Neural cell (in vitro differentiated cells): Measurements from ENCODE around the gene ESPNL. TPM values are rescaled to one million over a fixed set of nuclear protein-coding genes. Genes with fewer than 3 reads are reported as not detected.

Experiments used
- H2AFZ ChIP-seq: fragments of 200-600, 300-800 bp; sonication (generic), shearing (Covaris generic); 2 replicates; pipeline ENCODE4 v1.6.0; 2014; ENCODE audit warnings: low read depth, mild to moderate bottlenecking, antibody characterized with exemption, low read length, moderate library complexity
- H3F3A ChIP-seq: fragments of 200-600 bp; shearing (Covaris generic); 2 replicates; pipeline ENCODE4 v1.6.1; 2016; ENCODE audit warnings: mild to moderate bottlenecking, moderate library complexity, mixed read lengths, antibody characterized with exemption, low read length; ENCODE audit not compliant: insufficient read depth, poor library complexity, severe bottlenecking
- H3K27ac ChIP-seq: fragments of 200-600, 300-800 bp; sonication (generic), shearing (Covaris generic); 2 replicates; pipeline ENCODE4 v1.5.1; 2014; ENCODE audit warnings: mild to moderate bottlenecking, low read length, moderate library complexity
- H3K27me3 ChIP-seq: fragments of 300-800, 200-600 bp; sonication (generic), shearing (Covaris generic); 2 replicates; pipeline ENCODE4 v1.6.0; 2014; ENCODE audit warnings: mild to moderate bottlenecking, low read depth, low read length, moderate library complexity; ENCODE audit not compliant: insufficient read depth
- H3K36me3 ChIP-seq: fragments of 300-800, 200-600 bp; sonication (generic), shearing (Covaris generic); 2 replicates; pipeline ENCODE4 v1.5.1; 2014; ENCODE audit warnings: mild to moderate bottlenecking, antibody characterized with exemption, low read length, moderate library complexity; ENCODE audit not compliant: insufficient read depth
- H3K4me2 ChIP-seq: fragments of 300-800, 200-600 bp; sonication (generic), shearing (Covaris generic); 2 replicates; pipeline ENCODE4 v1.6.0; 2014; ENCODE audit warnings: mild to moderate bottlenecking, low read length
- H3K4me3 ChIP-seq: fragments of 300-800, 200-600 bp; sonication (generic), shearing (Covaris generic); 2 replicates; pipeline ENCODE4 v1.5.1; 2014; ENCODE audit warnings: mild to moderate bottlenecking, low read length, moderate library complexity
- H3K79me2 ChIP-seq: fragments of 200-600 bp; shearing (Covaris generic); replicated peaks from 2 replicates; pipeline ENCODE4 v1.6.0; 2014; ENCODE audit warnings: mild to moderate bottlenecking, low read length, moderate library complexity; ENCODE audit not compliant: insufficient read depth
- H3K9ac ChIP-seq: fragments of 300-800, 200-600 bp; sonication (generic), shearing (Covaris generic); 2 replicates; pipeline ENCODE4 v1.6.1; 2016; ENCODE audit warnings: mild to moderate bottlenecking, low read length, mixed read lengths
- H3K9me2 ChIP-seq: fragments of 200-600 bp; shearing (Covaris generic); 2 replicates; pipeline ENCODE4 v1.6.1; 2016; ENCODE audit warnings: mild to moderate bottlenecking, low read length, mixed read lengths; ENCODE audit not compliant: insufficient read depth
- H3K9me3 ChIP-seq: fragments of 200-600, 300-800 bp; sonication (generic), shearing (Covaris generic); 2 replicates; pipeline ENCODE4 v1.6.1; 2016; ENCODE audit warnings: mild to moderate bottlenecking, mixed run types, low read length, moderate library complexity, mixed read lengths
- H4K20me1 ChIP-seq: fragments of 200-600 bp; shearing (Covaris generic); 2 replicates; pipeline ENCODE4 v1.6.1; 2016; ENCODE audit warnings: mild to moderate bottlenecking, mixed run types; ENCODE audit not compliant: insufficient read depth
- CTCF ChIP-seq: fragments of 450-650 bp; IDR thresholded peaks from 2 replicates; pipeline ENCODE4 v1.5.1; 2014; ENCODE audit warnings: antibody characterized with exemption, mild to moderate bottlenecking, moderate library complexity; ENCODE audit not compliant: poor library complexity, severe bottlenecking
- EP300 ChIP-seq: fragments of 450-650 bp; conservative IDR thresholded peaks from 2 replicates; pipeline ENCODE4 v1.6.1; 2014; ENCODE audit warnings: antibody characterized with exemption, mild to moderate bottlenecking, moderate library complexity; ENCODE audit not compliant: poor library complexity, severe bottlenecking
- EZH2 ChIP-seq: fragments of 200-600, 300-800 bp; shearing (Covaris generic), sonication (generic); IDR thresholded peaks from 2 replicates; pipeline ENCODE4 v1.6.1; 2014; ENCODE audit warnings: antibody characterized with exemption, low read length, borderline replicate concordance, mild to moderate bottlenecking; ENCODE audit not compliant: insufficient read depth, poor library complexity, severe bottlenecking
- MXI1 ChIP-seq: fragments of 450-650 bp; conservative IDR thresholded peaks from 2 replicates; pipeline ENCODE4 v1.6.1; 2014; ENCODE audit warnings: antibody characterized with exemption, mild to moderate bottlenecking; ENCODE audit not compliant: poor library complexity, severe bottlenecking
- POLR2AphosphoS5 ChIP-seq: IDR thresholded peaks from 2 replicates; pipeline ENCODE4 v1.6.1; 2012
- RAD21 ChIP-seq: fragments of 450-650 bp; conservative IDR thresholded peaks from 2 replicates; pipeline ENCODE4 v1.6.1; 2014; ENCODE audit warnings: antibody characterized with exemption, mild to moderate bottlenecking, moderate library complexity
- REST ChIP-seq: IDR thresholded peaks from 2 replicates; pipeline ENCODE4 v1.6.1; 2012; ENCODE audit warnings: borderline replicate concordance
- SMC3 ChIP-seq: fragments of 450-650 bp; conservative IDR thresholded peaks from 2 replicates; pipeline ENCODE4 v1.6.1; 2014; ENCODE audit warnings: antibody characterized with exemption, mild to moderate bottlenecking, moderate library complexity; ENCODE audit not compliant: poor library complexity
- TAF1 ChIP-seq: IDR thresholded peaks from 2 replicates; pipeline ENCODE4 v1.6.1; 2012; ENCODE audit warnings: low read depth
- polyA plus RNA-seq: library from polyadenylated mRNA; depleted of rRNA; stranded (reverse); fragments of >200 nt; gene quantifications from 2 replicates; pipeline ENCODE4 v1.2.3, GENCODE V29; 2014

The ESPNL gene
- polyA plus RNA-seq, 1 donor from 2014 or later, result 0.69 TPM

GRCh38 chr2:238145046-238145445 lies 44.9 kb downstream of the ESPNL start:
- Histone ChIP-seq H3K9ac (no peak overlapping the region), H3K27me3 (no peaks in the 10 kb centered on the region), H3K79me2 (no peaks in the 10 kb centered on the region), H3K27ac (no peak overlapping the region), H3K4me3 (no peak overlapping the region), H3K36me3 (no peaks in the 10 kb centered on the region), H3K4me2 (no peak overlapping the region), H3F3A (no peaks in the 10 kb centered on the region), H3K9me2 (no peaks in the 10 kb centered on the region), H4K20me1 (no peaks in the 10 kb centered on the region), H2AFZ (no peak overlapping the region), H3K9me3 (no peaks in the 10 kb centered on the region)
- TF ChIP-seq MXI1, result no peak
- TF ChIP-seq CTCF, result no peak
- no peak for TF ChIP-seq REST
- TF ChIP-seq POLR2AphosphoS5, result no peak
- TF ChIP-seq RAD21, result no peak
- TF ChIP-seq EP300, result no peak
- no peak for TF ChIP-seq SMC3
- no peak for TF ChIP-seq TAF1
- no peak for TF ChIP-seq EZH2

GRCh38 chr2:238145851-238146250 lies 45.7 kb downstream of the ESPNL start:
- Histone ChIP-seq H3K4me2 (no peak overlapping the region), H3K9me3 (no peaks in the 10 kb centered on the region), H3K36me3 (no peaks in the 10 kb centered on the region), H3K9ac (no peak overlapping the region), H3F3A (no peaks in the 10 kb centered on the region), H3K79me2 (no peaks in the 10 kb centered on the region), H3K9me2 (no peaks in the 10 kb centered on the region), H3K4me3 (no peak overlapping the region), H3K27ac (no peak overlapping the region), H4K20me1 (no peaks in the 10 kb centered on the region), H2AFZ (no peak overlapping the region), H3K27me3 (no peaks in the 10 kb centered on the region)
- TF ChIP-seq TAF1 (no peak), EZH2 (no peak), CTCF (no peak), EP300 (no peak), SMC3 (no peak), MXI1 (no peak), RAD21 (no peak), REST (no peak), POLR2AphosphoS5 (no peak)
